C4-2B (cell line): ENCODE measurements around the gene OVOL3.
A peak's percentile ranks its signal among the peaks of the same experiment; 100 is the strongest.
"Not testable (repeated sequence)": the region's sequence is repeated elsewhere in the genome, so short reads cannot be mapped to it uniquely, and the experiment has no call there.

Experiments
- H3K27ac ChIP-seq: fragments of 450-650 bp; 2 replicates; pipeline ENCODE4 v1.5.1; 2017
- ZFX ChIP-seq: fragments of 450-650 bp; IDR thresholded peaks from 2 replicates; pipeline ENCODE4 v1.6.1; 2017
- TF ChIP-seq, protein P1 (sequence below): fragments of 450-650 bp; conservative IDR thresholded peaks from 2 replicates; pipeline ENCODE4 v1.5.1; 2017; ENCODE audit warnings: mild to moderate bottlenecking

Gene OVOL3

DNA sequence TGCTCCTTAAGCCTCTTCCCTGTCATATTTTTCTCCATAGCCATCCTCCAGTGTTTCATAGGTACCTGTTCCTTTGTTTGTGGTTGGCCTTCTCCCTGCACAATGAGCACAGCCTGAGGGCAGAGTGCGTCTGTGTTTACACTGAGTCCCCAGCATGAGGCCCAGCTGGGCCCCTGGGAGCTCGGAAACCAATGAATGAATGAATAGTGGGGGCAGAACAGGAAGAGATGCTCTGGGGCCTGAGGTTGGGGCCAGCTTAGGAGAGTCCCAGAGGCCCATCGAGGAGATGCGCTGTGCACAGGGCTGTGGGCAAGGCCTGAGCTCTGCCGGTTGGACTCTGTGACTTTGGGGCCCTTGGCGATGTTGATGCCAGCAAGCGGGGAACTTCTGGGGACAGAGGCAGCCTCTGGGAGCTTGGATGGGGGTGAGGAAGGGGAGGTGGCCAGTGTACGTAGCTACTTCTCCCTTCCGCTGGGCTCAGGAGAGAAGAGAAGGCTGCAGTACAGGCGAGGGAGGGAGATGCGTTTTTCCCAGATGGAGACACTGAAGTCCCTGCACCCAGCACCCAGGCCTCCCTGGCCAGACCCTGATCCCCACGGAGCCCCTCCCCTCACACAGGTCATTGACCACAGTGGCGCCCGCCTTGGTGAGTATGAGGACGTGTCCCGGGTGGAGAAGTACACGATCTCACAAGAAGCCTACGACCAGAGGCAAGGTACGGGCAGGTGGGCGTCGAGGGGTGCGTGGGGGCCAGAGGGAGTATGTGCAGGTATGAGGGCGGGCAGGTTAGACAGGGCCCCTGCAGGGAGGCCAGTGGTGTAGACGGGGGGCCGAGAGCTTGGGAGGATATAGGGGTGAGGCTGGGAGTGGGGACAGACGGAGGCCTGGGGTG is 9.4 kb downstream of the OVOL3 start:
- H3K27ac ChIP-seq: no peak overlapping the region
- no peak for TF ChIP-seq ZFX

DNA sequence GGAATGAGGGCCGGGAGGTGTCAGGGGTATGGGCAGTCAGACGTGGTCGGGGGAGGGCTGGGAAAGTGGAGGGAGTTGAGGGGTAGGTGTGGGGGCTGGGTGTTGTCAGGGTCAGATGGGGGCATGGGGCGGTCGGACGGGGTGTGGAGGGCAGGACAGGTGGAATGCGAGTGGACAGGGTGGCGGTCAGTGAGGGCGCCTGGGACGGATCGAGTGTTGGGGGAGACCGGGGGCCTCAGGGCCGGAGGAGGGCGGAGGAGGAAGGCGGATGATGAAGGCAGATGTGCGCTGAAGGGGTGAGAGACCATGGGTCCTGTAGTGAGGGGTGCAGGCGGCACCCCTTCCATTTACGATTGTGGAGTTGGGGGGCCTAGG is 10.0 kb downstream of the OVOL3 start:
- no peak overlapping the region for H3K27ac ChIP-seq
- TF ChIP-seq, protein P1, sequence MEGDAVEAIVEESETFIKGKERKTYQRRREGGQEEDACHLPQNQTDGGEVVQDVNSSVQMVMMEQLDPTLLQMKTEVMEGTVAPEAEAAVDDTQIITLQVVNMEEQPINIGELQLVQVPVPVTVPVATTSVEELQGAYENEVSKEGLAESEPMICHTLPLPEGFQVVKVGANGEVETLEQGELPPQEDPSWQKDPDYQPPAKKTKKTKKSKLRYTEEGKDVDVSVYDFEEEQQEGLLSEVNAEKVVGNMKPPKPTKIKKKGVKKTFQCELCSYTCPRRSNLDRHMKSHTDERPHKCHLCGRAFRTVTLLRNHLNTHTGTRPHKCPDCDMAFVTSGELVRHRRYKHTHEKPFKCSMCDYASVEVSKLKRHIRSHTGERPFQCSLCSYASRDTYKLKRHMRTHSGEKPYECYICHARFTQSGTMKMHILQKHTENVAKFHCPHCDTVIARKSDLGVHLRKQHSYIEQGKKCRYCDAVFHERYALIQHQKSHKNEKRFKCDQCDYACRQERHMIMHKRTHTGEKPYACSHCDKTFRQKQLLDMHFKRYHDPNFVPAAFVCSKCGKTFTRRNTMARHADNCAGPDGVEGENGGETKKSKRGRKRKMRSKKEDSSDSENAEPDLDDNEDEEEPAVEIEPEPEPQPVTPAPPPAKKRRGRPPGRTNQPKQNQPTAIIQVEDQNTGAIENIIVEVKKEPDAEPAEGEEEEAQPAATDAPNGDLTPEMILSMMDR: no peak
- no peak for TF ChIP-seq ZFX

DNA sequence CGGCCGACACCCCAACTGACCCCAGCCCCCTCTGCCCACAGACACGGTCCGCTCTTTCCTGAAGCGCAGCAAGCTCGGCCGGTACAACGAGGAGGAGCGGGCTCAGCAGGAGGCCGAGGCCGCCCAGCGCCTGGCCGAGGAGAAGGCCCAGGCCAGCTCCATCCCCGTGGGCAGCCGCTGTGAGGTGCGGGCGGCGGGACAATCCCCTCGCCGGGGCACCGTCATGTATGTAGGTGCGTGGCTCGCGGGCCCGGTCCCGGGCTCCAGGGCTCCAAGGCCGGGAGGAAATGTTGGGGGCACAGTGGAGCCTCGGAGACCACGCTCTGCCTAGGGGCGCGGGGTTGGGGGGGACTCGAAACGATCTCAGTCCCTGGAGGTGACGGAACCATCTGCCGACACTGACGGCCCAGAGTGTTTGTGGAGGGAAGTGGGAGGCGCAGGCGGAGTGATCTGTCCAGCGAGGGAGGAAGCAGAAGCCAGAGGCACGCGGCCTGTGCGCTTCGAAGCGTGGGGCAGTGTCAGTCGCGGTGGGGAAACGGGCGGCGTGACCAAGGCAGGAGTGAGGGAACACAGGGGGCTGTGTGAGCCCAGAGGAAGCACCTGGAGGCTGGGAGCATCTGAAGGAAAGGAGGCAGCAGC is 10.7 kb downstream of the OVOL3 start:
- no peak overlapping the region for H3K27ac ChIP-seq

DNA sequence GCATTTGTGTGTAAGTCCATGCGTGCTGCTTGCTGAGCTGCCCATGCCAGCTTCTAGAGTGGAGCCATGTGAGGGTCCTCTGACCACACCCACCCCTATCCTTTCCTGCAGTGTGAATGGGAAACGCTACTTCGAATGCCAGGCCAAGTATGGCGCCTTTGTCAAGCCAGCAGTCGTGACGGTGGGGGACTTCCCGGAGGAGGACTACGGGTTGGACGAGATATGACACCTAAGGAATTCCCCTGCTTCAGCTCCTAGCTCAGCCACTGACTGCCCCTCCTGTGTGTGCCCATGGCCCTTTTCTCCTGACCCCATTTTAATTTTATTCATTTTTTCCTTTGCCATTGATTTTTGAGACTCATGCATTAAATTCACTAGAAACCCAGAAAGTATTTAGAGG is 14.6 kb downstream of the OVOL3 start:
- no peak overlapping the region for H3K27ac ChIP-seq
- TF ChIP-seq, protein P1: no peak
- no peak for TF ChIP-seq ZFX

More for the DNA sequence above, 10.7 kb downstream of the OVOL3 start:
- no peak for TF ChIP-seq ZFX
- TF ChIP-seq, protein P1: no peak

DNA sequence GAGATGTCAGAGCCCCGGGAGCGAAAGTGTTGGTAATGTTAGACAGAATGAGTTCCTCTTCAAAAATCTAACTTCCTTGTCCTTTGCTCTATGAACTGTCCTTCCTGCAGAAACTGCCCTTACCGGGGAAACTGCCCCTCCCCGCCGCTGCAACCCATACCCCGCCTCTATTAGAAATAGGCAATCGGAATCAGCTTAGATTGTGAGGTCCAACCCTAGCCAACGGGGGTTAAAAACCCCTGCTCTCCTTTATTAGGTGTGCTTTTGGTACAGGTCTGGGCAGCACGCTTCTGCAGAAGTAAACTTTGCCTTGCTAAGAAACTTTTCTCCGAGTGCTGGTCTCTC is 17.4 kb downstream of the OVOL3 start:
- H3K27ac ChIP-seq: peak overlapping the region; percentile 80
- TF ChIP-seq ZFX: no peak
- TF ChIP-seq, protein P1: no peak

DNA sequence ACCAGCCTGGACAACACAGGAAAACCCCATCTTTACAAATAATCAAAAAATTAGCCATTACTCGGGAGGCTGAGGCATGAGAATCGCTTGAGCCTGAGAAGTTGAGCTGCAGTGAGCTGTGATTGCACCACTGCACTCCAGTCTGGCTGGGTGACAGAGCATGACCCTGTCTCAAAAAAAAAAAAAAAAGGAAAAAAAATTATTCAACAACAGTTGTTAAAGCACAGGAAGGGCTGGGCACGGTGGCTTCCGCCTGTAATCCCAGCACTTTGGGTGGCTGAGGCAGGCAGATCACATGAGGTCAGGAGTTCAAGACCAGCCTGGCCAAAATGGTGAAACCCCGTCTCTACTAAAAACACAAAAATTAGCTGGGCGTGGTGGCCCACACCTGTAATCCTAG is 20.3 kb downstream of the OVOL3 start:
- H3K27ac ChIP-seq: not testable (repeated sequence)

DNA sequence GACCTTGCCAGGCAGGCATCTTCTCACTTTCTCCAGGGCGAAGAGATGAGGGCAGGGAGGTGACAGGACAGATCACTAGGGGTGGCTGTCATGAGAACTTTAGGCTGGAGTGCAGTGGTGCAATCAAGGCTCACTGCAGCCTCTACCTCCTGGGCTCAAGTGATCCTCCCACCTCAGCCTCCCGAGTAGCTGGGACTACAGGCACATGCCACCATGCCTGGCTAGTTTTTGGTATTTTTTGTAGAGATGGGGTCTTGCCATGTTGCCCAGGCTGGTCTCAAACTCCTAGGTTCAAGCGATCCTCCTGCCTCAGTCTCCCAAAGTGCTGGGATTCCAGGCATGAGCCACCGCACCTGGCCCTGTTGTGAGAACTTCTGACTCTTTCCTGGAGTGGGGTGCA is 23.9 kb downstream of the OVOL3 start:
- H3K27ac ChIP-seq: not testable (repeated sequence)

DNA sequence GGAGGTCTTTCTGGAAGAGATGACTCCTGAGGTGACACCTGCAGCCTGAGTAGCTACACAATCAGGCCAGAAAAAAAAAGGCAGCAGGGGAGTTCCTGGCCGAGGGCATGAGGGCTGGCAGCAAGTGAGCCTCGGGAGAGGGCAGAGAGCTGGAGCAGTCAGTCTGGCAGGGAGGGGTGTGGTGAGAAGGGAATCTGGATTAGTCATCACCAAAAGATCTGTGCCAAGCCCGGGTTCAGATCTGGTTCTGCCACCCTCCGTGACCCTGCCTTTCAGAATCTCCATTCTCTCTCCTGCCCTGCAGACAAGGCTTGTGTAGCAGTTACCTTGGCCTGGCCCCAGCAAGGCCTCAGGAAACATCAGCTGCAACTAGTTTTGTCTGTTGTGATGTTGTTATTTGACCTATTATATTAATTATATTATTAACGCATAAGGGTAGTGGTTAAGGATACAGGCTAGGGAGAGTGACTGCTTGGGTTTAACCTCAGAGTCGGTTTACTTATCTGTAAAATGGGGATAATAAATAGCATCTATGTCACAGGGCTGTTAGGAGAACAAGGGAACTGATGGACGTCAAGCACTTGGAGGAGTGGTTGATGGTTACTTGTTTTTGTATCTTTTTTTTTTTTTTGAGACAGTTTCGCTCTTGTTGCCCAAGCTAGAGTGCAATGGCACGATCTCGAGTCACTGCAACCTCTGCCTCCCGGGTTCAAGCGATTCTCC is 26.2 kb downstream of the OVOL3 start:
- H3K27ac ChIP-seq: peak overlapping the region; percentile 96

More for the DNA sequence above, 26.2 kb downstream of the OVOL3 start:
- no peak for TF ChIP-seq ZFX
- TF ChIP-seq, protein P1: no peak
